Spleen (tissue), 11 donors: ENCODE data around the gene ANKRD10. TPM values are rescaled to one million over a fixed set of nuclear protein-coding genes. Genes with fewer than 3 reads are reported as not detected.

Experiments
- DNase-seq: peaks from one replicate; pipeline ENCODE4 v3.0.0-alpha.2; 2020
- H3K27ac ChIP-seq, 8 donors: fragments of 200-600 bp; sonication (generic) in 7 of 8; 1 replicate in 4 of 8; 2 replicates in 4 of 8; pipeline versions ENCODE4 v1.5.0 to v1.8.0; 2016 to 2021; ENCODE audit warnings: inconsistent platforms in 4 of 8, mild to moderate bottlenecking in 4 of 8, moderate library complexity in 1 of 8
- H3K27me3 ChIP-seq, 7 donors: fragments of 200-600 bp; sonication (generic) in 6 of 7; replicated peaks in 1 of 7; 1 replicate in 4 of 7; 2 replicates in 3 of 7; pipeline versions ENCODE4 v1.5.0 to v1.8.0; 2016 to 2021; ENCODE audit warnings: inconsistent platforms in 3 of 7, mild to moderate bottlenecking in 1 of 7
- H3K36me3 ChIP-seq, 6 donors: fragments of 200-600 bp; sonication (generic) in 5 of 6; 1 replicate in 4 of 6; 2 replicates in 2 of 6; pipeline versions ENCODE4 v1.5.0 to v1.8.0; 2016 to 2021; ENCODE audit warnings: inconsistent platforms in 2 of 6
- H3K4me1 ChIP-seq, 6 donors: fragments of 200-600 bp; sonication (generic) in 5 of 6; 1 replicate in 3 of 6; 2 replicates in 3 of 6; pipeline versions ENCODE4 v1.5.0 to v1.8.0; 2016 to 2021; ENCODE audit warnings: inconsistent platforms in 3 of 6
- H3K4me3 ChIP-seq, 8 donors: fragments of 200-600 bp; sonication (generic) in 7 of 8; 1 replicate in 4 of 8; 2 replicates in 4 of 8; pipeline versions ENCODE4 v1.5.0 to v1.8.0; 2016 to 2021; ENCODE audit warnings: inconsistent platforms in 4 of 8, mild to moderate bottlenecking in 4 of 8, moderate library complexity in 2 of 8
- H3K9me3 ChIP-seq, 8 donors: fragments of 200-600 bp; sonication (generic) in 7 of 8; 1 replicate in 4 of 8; 2 replicates in 4 of 8; pipeline versions ENCODE4 v1.5.0 to v1.8.0; 2016 to 2021; ENCODE audit warnings: inconsistent platforms in 4 of 8
- CTCF ChIP-seq, 11 experiments: fragments of 200-600 bp in 7 of 11; fragments of 450-650 bp in 4 of 11; sonication (generic) in 4 of 11; IDR thresholded peaks in 8 of 11; conservative IDR thresholded peaks in 3 of 11; 1 replicate in 7 of 11; 2 replicates in 4 of 11; pipeline versions ENCODE4 v1.4.0 to v1.8.0; 2016 to 2021; ENCODE audit warnings: antibody characterized with exemption in 11 of 11, inconsistent platforms in 4 of 11, mild to moderate bottlenecking in 1 of 11
- POLR2A ChIP-seq, 3 donors: fragments of 450-650 bp; IDR thresholded peaks; one replicate each; pipeline ENCODE4 v1.5.1; 2017; ENCODE audit warnings: antibody characterized with exemption in 3 of 3, mild to moderate bottlenecking in 1 of 3
- POLR2AphosphoS5 ChIP-seq, 3 donors: sonication (generic); formaldehyde crosslinking; IDR thresholded peaks; one replicate each; pipeline ENCODE4 v1.5.1; 2017; ENCODE audit warnings: antibody characterized with exemption in 3 of 3
- WGBS, 5 donors: extraction: QIAGEN DNeasy Blood & Tissue Kit in 3 of 5; methylation state at CpG; one replicate each; pipeline versions ENCODE4 v1.1.5 to v1.1.7; 2013 to 2018; 5-methylcytosine and 5-hydroxymethylcytosine counted together
- intact Hi-C: fragments of 100-400 bp; cut with DNase I; formaldehyde crosslinking; loops from one replicate; pipeline ENCODE4 v1.15.0; 2023; ENCODE audit warnings: low total_unique reads
- polyA plus RNA-seq, 3 donors: library from polyadenylated mRNA; stranded (reverse); fragments of 200-250 nt; gene quantifications; one replicate each; pipeline ENCODE4 v1.2.1, GENCODE V29; 2013
- total RNA-seq, 7 donors: library from RNA; depleted of rRNA in 3 of 7; stranded (reverse); fragments of >200 nt in 3 of 7; fragmentation: NEBNext Ultra II Directional in 4 of 7; extraction: Animal tissue kit (Norgen Biotek cat#: 25700) in 4 of 7; gene quantifications; one replicate each; pipeline versions ENCODE4 v1.1.0 to v1.2.1, GENCODE V29; 2016 to 2021
- donor health status: healthy with polysubstance abuse.
- donor health status: DM: no; HTN: no; CAD: no; lungs with moderate emphysema.
- donor health status: DM: no; HTN: no; CAD: no.
- donor health status: Bipolar disorder and iron deficiency.
- donor health status: healthy.
- donor health status: DM: no; HTN: no; CAD: no.
- donor health status: DM: yes; HTN: yes; CAD: no.

ANKRD10 gene
- total and polyA plus RNA-seq, 10 donors = 122 to 253 (median 183) TPM

DNA sequence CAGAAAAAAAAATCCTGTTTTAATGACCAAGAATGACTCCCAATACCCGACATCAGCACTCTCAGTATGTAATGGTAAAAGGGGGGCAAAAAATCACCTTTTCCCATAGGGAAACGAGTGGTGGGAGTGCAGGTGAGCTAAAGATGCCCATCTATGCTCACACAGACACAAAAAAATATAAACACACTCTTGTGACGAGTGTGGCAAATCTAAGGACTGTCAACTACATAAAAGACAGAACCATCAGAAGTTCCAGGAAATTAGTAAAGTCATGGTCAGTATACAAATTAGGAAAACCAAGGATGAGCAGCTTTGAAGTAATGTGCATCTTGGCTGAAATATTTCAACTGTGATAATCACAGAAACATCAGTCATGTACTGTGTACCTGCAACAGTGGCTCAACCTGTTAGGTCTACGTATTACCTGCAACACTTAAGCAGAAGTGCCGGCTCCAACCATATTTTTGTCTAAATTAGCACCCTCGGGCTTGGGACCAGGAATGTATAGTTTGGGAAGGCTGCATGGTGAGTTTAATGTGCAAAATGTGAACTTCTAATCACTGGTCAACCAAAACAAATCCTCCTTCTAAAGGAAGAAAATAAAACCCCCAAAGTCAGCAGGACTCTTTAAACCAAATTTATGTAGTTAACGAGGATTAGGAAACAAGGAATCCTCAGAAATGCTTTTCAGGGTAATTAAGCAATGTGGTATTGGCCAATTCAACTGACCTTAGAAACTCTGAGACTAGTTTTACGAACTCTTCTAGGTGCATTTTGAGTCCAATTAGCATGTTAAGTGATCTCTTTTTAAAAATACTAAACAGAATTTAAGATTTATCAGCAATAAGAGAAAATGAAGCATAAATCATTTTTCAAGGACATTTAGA lies 24.3 kb downstream of the ANKRD10 start:
- Histone ChIP-seq H3K27ac (no peak overlapping the region), H3K4me3 (no peak overlapping the region), H3K27me3 (no peaks in the 10 kb centered on the region), H3K4me1 (peaks cover 0 to 16% (median 4%) of the 10 kb centered on the region in 6 donors), H3K9me3 (no peaks in the 10 kb centered on the region), H3K36me3 (peaks cover 0 to 52% (median 17%) of the 10 kb centered on the region in 6 donors)
- 67 to 83% (median 77%) methylated on average over 8 of the region's 8 CpGs for WGBS, 5 donors
- intact Hi-C loops = no loop called here
- TF ChIP-seq POLR2A (IDR thresholded peaks at IDR 0.05) (no peak), CTCF (IDR thresholded peaks at IDR 0.05 in 8 of 11, conservative IDR thresholded peaks at IDR 0.05 in 3 of 11) (no peak), POLR2AphosphoS5 (IDR thresholded peaks at IDR 0.05) (no peak)
- DNase-seq = no peak

DNA sequence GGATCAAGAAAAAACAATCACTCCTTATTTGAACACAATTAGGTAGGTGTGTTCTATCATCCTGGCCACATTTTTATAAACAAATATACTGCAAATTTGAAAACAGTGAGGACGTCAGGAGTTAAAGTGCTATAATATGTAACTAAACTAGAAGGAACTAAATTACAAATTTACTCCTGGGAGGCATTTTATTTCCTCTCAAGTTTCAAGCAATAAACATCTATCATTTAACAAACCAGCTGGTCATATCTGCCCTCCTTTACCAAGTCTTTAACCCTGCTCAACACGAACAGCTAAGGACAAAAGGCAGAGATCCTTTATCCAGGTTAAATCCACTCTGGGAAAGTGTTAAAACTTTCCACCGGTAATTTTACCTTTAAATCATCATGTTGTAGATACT lies 26.5 kb downstream of the ANKRD10 start:
- Histone ChIP-seq H3K4me3 (no peak overlapping the region), H3K36me3 (peaks cover 0 to 32% (median 16%) of the 10 kb centered on the region in 6 donors), H3K27ac (peak overlapping the region in 4 of 8 donors; percentile 9 to 44 (median 22)), H3K27me3 (no peaks in the 10 kb centered on the region), H3K9me3 (no peaks in the 10 kb centered on the region), H3K4me1 (peaks cover 0 to 16% (median 4%) of the 10 kb centered on the region in 6 donors)
- DNase-seq = no peak
- WGBS, 5 donors = 77 to 86% (median 84%) methylated on average over 3 of the region's 3 CpGs
- intact Hi-C loops = no loop called here
- TF ChIP-seq POLR2AphosphoS5 (IDR thresholded peaks at IDR 0.05) (no peak), CTCF (IDR thresholded peaks at IDR 0.05 in 8 of 11, conservative IDR thresholded peaks at IDR 0.05 in 3 of 11) (no peak), POLR2A (IDR thresholded peaks at IDR 0.05) (no peak)

DNA sequence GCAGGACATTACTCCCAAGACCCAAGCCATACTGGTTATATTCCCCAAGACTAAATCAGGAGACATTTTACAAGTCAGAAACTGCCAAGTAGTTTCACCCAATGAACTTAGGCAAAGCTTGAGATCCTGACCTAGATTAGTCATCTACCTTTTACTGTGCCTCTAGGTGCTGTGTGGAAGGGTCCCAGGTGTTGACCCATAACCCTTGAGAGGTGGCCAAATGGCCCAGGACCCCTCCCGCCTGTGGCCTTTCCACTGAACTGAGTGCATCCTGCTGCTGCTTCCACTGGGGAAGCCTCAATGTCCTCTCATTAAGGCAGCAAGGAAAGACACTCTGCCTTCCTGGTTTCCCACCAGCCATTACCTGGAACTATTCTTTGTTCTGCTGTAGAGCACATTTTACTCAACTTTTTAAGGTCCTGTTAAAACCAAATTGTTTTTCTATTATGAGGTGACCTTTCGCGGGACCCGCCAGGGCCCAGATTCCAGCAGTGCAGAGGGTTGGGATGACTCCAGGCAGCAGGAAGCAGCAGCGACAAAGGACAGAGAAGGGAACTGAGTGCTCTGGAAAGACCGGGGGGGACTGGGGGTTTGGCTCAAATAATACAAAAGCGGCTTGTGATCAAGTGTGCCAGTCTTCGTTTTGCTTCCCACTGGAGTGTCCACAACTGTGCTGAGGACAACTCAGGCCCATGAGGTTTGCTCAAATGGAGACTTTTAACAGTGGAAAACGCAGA lies 27.1 kb downstream of the ANKRD10 start:
- H3K27me3 ChIP-seq = no peaks in the 10 kb centered on the region
- no peak for DNase-seq
- no peak for TF ChIP-seq CTCF (IDR thresholded peaks at IDR 0.05 in 8 of 11, conservative IDR thresholded peaks at IDR 0.05 in 3 of 11)
- TF ChIP-seq POLR2AphosphoS5 (IDR thresholded peaks at IDR 0.05) = peak in 2 of 3 donors; percentile 23 to 32
- WGBS, 5 donors = 58 to 66% (median 64%) methylated on average over 9 of the region's 9 CpGs
- H3K27ac ChIP-seq = peak overlapping the region in 5 of 8 donors; percentile 7 to 52 (median 15)
- peaks cover 0 to 29% (median 12%) of the 10 kb centered on the region in 6 donors for H3K36me3 ChIP-seq
- H3K9me3 ChIP-seq = no peaks in the 10 kb centered on the region
- no peak overlapping the region for H3K4me3 ChIP-seq
- peaks cover 0 to 16% (median 4%) of the 10 kb centered on the region in 6 donors for H3K4me1 ChIP-seq
- intact Hi-C loops = no loop called here
